ENCODE data around the gene GSTO2.

The GSTO2 gene

GRCh38 chr10:104327745-104328645 lies 59.0 kb downstream of the GSTO2 start:
- no peak for DNase-seq

- DNase-seq, result no peak
Measured at GRCh38 chr10:104328646-104328895, 59.6 kb downstream of the GSTO2 start.

- DNase-seq, result peak; percentile 68
Measured at GRCh38 chr10:104328896-104329710, 60.1 kb downstream of the GSTO2 start.

GRCh38 chr10:104329735-104330134 lies 60.8 kb downstream of the GSTO2 start:
- DNase-seq, result no peak

GRCh38 chr10:104330168-104331110 lies 61.5 kb downstream of the GSTO2 start:
- DNase-seq, result no peak

GRCh38 chr10:104331208-104331838 lies 62.3 kb downstream of the GSTO2 start:
- DNase-seq, result no peak

GRCh38 chr10:104332243-104333031 lies 63.5 kb downstream of the GSTO2 start:
- no peak for DNase-seq

- peak; percentile 43 for DNase-seq
Measured at GRCh38 chr10:104333032-104333727, 64.2 kb downstream of the GSTO2 start.

GRCh38 chr10:104333728-104334373 lies 64.9 kb downstream of the GSTO2 start:
- no peak for DNase-seq

GRCh38 chr10:104334561-104334960 lies 65.6 kb downstream of the GSTO2 start:
- DNase-seq, result no peak

- DNase-seq, result no peak
Measured at GRCh38 chr10:104334965-104335650, 66.1 kb downstream of the GSTO2 start.

- no peak for DNase-seq
Measured at GRCh38 chr10:104336821-104337467, 68.0 kb downstream of the GSTO2 start.

GRCh38 chr10:104337521-104337984 lies 68.6 kb downstream of the GSTO2 start:
- no peak for DNase-seq

GRCh38 chr10:104337985-104338735 lies 69.2 kb downstream of the GSTO2 start, which contains the start of gene ITPRIP:
Gene ITPRIP, minus strand, starts transcription at chr10:104338465. Its CDS starts 22,414 bp downstream, at chr10:104316051.
- peak; percentile 67 for DNase-seq

GRCh38 chr10:104339469-104340110 lies 70.6 kb downstream of the GSTO2 start:
- DNase-seq, result no peak

GRCh38 chr10:104340111-104340526 lies 71.1 kb downstream of the GSTO2 start:
- no peak for DNase-seq

- DNase-seq, result no peak
Measured at GRCh38 chr10:104340641-104341040, 71.7 kb downstream of the GSTO2 start.

GRCh38 chr10:104342941-104343411 lies 74.0 kb downstream of the GSTO2 start:
- DNase-seq, result no peak

All from stimulated activated CD4-positive, alpha-beta T cell treated with anti-CD3 and anti-CD28 coated beads, Interleukin-4, amount 100 ng/mL, for 1 hour (primary cell).